HG02885 (cell line): Measurements from ENCODE around the gene HELZ2.
"Not testable (repeated sequence)": the region's sequence is repeated elsewhere in the genome, so short reads cannot be mapped to it uniquely, and the experiment has no call there.

Experiments
- ATAC-seq: cut with Tn5 transposase; IDR thresholded peaks from one replicate; pipeline ENCODE4 v1.9.1; 2021; ENCODE audit warnings: mild to moderate bottlenecking; ENCODE audit not compliant: unreplicated experiment, poor library complexity

Gene HELZ2

DNA sequence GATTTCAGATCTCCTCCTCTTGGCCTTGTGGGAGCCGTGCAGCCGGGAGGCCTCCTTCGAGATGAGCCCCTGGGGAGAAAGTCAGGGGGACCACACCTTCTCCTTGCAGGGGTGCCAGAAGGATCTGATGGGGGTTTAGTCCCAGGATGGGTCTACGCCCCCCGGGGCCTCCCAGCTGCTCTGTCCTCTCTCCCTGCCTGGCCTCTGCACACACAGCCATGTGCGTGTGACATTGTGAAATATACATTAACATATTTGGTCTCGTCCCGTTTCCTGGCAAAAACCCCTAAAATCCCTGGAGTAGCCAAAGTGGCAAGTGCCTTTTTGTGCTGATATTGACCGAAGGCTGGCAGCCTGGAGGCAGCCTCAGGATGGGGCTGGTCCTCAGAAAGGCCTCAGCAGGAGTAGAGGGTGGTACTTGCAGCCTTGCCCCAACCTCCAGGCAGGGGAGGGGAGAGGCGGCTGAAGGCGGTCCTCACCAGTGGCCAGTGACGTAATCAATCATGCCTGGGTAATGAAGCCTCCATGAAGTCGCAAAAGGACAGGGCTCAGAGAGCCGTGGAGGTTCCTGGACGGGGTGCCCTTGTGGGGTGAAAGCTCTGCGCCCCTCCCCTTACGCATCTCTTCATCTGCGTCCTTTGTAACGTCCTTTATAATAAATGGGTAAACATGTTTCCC, 5.1 kb upstream of the HELZ2 start:
- no peak for ATAC-seq

DNA sequence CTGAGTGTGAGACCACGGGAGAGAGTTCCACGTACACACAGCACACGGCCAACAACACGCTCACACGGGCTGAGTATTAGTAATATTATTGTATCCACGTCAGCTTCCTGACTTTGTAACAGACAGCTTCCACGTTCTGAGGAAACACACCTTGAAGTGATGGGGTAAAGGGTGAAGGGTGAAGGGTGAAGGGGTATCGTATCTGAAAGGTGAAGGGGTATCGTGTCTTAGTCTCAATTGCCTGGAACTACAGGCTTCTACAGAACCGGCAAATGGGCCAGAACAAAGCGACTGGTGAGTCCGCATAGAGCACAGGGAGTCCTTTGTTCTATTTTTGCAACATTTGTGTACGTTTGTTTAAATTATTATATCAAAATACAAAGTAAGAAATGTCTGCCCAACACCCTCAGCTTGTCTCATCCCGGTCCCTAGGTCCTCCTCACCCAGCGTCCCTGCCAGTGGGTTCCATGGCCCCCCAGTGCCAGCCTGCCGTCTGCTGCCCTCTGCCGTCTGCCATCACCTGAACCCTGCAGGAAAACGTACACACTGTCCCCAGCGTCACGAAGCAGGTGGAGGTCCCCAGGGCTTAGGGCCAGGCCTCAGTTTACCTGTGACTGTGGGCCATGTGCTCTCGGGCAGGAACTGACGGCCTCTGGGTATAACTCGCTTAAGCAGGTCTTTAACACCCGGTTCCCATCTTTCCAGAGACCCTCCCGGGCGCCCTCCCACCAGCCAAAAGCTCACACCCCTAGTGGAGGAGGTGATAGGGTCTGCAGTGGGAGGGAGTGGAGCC, 4.4 kb upstream of the HELZ2 start:
- ATAC-seq: no peak

DNA sequence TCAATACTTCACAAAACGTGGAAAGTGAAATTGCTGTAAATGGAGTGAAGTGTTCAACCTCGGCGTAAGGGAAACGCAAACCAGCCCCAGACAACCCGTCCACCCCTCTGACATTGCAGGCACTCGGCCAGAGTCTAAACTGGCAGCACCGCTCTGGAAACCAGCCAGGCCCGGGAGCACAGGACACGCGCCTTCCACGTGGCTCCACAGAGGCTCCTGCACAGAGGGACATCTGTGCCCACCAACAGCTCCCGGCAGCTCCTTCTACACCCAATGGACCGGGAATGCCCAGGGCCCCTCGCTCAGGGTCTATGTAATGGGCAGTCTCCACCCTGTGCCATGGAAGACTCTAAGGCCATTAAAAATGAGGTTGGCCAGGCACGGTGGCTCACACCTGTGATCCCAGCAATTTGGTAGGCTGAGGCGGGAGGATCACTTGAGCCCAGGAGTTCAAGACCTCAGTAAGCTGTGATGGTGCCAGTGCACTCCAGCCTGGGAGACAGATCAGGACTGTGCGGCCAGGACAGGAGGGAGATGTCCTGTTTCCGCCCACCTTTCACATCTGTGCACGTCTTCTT, 3.4 kb upstream of the HELZ2 start:
- no peak for ATAC-seq

DNA sequence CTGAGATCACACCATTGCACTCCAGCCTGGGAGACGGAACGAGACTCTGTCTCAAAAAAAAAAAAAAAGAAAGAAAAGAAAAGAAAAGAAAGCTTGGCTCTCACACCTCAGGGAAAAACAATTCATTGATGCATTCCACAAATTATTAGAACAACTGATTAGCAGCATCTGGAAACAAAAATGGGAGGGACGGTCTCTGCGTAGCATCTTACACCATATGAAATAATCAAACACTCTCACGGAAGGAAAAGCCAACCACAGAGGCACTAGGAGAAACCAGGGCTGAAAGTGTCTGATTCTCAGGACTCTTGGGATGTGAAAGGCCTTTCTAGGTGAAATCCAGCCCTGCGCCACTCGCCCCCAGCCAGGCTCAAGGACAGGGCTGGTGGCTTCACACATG, 2.3 kb upstream of the HELZ2 start:
- ATAC-seq: no peak

DNA sequence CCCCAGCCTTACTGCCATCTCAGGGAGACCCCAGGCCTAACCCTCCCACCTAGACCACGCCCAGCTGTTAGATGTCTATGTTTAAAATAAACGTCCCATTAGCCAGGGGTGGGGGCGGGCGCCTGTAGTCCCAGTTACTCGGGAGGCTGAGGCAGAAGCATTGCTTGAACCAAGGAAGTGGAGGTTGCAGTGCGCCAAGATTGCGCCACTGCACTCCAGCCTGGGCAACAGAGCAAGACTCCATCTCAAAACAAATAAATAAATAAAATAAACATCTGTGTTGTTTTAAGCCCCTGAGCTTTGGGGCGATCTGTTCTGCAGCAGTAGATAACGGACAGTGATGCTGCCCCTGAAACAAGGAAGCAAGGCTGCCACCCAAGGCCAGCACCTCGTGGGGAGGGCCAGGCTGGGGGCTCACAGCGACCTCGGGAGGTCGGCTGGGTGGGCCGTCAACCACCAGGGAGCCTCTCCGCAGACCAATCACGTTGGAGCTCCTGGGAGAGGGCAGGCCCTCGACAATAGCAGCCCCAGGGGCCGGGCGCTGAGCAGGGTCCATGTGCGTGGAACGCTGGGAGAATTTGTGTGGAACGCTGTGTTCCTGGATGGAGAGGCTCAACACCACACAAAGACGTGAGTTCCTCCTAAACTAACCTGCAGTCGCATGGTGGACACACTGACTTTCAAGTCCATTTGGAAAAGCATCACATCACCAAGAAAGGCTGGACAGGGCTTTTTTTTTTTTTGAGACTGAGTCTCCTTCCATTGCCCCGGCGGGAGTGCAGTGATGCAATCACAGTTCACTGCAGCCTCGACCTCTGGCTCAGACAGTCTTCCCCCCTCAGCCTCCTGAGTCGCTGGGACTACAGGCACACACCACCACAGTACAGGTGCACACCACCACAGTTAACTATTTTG, 1.0 kb upstream of the HELZ2 start:
- ATAC-seq: no peak

DNA sequence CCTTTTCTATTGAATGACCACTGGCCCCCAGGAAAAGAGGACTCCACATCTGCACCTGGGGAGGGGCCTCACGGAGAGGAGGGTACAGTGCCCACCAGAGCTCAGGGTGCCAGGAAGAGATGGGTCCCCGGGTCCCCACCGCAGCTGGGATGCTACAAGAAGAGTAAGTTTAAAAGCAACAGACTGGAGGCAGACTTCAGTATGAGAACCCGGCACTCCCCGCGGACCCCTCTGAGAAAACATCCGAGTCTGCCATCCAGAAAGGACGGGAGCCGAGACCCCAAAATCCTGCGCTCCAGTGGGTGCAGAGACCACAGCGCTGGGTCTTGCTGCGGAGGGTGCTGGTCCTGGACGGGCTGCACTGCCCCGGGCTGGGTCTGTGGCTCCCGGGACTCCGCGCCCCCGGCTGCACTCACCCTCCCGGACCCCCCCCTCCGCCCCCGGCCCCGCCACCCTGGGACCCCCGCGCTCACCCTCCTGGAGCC, 350 bp downstream of the HELZ2 start:
- no peak for ATAC-seq

DNA sequence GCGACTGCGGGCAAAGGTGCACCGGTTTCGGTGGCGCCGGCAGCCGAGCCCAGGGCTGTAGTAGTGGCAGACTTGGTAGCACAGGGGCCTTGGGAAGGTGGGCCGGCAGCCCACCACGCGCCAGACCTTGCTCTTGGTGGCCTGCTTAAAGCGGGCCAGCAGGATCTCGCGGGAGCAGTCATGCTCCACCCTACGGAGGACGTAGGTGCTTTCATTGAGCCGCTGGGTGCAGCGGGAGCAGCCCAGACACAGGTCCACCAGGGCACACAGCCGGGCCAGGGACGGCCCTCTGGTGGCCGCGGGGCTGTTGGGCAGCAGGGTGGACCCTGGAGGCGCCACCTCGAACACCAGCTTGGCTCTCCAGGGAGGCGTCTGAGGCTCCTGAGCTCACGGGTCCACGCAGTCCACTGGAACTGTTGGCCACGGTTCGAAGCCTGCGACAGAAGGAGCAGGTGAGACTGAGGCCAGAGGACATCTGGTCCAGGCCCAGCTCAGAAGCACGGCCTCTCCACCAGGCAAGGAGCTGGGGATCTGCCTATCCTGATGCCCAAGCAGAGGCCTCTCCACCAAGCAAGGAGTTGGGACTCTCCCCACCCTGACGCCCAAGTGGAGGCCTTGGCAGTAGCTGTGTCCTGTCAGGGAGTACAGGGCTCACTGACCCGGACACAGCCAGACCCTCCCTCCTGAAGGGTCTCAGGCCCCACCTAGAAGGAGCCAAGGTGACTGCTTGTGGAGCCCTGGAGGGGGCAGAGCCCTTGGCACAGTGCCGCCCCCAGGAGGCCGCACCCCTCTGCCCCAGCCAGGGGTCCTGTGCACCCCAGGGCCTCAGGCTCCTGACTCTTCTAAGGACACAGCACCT, 1.0 kb downstream of the HELZ2 start:
- no peak for ATAC-seq

DNA sequence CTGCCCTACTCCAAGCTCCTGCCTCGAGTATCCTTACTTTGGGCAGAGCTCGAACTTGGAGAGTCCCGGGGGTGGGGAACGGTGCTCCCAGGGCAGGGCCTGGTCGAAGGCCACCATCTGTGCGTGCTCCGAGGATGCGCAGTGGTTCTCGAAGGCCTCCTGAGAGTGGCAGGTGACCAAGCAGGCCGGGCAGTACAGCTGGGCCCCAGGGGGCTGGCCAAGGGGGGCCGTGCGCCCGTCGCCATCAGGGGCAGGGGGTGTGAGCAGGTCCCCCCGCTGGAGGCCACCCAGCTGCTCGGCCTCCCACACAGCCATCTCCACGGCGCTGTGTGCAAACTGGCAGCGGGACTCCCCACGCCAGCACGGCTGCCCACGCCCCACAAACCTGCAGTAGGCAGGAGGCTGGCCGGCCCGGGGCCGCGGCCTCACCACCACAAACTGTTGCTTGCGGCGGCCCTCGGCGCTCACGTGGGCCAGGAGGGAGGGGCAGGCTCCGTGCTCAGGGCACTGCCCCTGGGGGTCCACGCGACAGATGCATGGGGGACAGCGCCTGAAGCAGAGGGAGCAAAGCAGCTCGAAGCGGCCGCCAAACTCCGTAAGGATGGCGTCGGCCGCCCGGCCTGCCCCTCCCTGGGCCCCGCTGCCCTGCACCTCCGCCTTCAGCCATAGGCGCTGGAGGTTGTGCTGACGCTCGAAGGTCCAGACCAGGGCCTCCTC, 1.8 kb downstream of the HELZ2 start:
- no peak for ATAC-seq

DNA sequence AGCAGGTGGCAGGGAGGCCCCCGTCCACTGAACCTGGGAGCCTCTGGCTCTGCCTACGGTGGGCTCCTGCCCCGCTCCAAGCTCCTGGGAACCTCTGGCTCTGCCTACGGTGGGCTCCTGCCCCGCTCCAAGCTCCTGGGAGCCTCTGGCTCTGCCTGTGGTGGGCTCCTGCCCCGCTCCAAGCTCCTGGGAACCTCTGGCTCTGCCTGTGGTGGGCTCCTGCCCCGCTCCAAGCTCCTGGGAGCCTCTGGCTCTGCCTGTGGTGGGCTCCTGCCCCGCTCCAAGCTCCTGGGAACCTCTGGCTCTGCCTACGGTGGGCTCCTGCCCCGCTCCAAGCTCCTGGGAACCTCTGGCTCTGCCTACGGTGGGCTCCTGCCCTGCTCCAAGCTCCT, 3.0 kb downstream of the HELZ2 start:
- not testable (repeated sequence) for ATAC-seq

DNA sequence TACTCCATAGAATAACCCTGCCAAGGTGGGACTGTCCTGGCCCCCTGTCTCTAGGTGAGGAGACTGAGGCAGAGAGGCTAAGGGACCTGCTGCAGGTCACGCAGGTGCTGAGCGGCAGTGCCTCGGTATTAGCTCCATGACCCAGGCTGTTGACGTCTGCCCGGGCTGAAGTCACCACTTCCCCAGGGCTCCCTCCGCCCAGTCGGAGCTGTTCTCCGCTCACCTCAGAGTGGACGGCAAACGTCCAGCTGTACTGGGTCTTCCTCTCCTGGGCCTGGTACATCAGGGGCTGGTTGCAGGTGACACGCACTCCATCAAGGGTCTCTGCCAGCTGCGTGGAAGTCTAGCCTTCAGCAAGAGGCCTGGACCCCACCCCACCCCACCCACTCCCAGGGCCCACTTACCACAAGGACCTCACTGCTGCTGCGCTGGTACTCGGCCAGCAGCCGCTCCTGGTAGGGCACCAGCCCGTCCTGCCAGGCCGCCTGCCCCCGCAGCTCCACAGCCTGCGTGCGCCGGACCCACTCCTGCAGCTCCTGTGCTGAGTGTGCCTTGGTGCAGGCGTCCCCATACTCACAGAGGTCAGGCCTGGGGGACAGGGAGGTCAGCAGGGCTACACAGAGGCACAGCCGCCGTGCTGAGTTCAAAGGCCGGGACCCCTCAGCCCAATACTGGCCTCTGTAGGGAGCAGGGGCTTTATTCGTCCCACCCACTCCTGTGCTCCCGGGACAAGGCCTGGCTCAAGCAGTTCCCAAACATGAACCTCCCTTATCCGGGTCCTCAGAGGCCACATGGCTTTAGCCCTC, 3.6 kb downstream of the HELZ2 start:
- ATAC-seq: no peak

DNA sequence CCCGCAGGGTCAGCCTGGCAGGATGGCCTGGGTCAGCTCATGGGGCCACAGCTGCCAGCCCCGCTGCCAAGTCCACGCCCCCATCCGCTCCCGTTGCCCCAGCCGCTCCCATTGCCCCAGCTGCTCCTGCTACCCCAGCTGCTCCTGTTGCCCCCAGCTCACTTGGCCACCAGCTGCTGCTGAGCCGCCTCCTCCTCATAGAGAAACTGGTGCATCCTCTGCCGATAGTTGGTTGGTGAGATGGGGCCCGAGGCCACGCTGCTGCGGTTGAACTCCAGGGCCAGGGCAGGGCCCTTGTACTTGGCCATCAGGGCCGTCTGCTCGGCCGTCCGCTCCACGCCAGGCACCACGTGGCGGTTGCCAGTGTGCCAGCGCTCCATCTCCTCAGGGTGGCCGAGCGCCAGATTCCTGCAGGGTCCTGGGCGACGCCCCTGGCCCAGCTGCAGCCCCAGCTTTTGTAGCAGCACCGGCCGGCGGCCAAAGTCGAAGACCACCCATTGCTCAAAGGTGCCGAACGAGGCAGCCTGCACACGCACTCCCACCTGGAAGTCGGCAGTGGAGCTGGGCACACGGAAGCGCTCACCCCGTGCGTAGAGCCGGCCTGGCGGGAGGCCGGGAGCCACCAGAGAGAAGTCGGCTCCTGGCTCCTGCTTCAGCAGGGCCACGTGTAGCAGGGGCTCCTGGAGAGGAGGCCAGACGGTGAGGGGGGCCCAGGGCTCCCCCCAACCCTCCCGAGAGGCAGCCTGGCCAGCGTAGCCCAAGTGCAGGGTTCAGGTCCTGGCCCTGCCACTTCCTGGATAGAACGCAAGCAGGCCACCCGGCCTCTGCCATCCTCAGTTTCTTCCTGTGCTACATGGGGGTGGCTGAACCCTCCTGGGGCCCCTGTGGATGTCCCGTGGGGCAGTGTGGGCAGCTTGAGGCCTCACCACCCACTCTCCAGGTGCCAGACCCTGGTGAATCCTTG, 4.8 kb downstream of the HELZ2 start:
- no peak for ATAC-seq

DNA sequence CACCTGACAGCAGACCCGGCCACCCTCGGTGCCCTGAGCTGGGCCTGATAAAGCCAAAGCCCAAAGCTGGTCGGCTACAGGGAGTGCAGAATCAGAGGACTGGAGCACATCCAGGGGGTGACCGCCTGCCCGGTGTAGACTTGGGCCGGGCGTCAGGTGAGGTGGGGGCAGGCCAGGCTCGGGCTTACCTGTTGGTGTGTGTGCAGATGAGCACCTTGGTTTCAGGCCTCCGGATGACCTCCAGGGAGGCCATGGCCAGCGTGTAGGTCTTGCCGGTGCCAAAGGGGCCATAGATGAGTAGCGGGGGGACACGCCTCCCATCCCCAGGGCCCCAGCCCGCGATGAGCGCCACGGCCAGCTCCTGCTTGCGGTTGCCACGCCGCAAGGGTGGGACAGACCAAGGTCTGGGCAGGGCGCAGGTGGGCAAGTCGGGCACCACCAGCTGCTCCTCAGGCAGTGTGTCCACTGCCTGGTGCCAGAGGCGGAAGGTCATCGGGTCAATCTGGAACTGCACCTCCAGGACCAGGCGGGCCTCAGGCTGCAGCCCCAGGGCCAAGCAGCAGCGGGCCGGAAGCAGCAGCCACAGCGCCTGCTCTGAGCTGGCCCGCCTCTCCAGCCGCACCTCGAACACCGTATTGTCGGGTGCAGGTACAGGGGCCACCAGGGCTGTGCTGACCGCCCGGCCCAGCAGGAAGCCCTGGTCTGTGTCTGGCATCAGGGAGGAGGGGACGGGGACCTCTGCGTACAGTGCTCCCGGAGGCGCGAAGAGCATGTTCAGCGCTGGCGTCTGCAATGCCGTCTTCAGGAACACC, 5.7 kb downstream of the HELZ2 start:
- peak; percentile 12 for ATAC-seq

DNA sequence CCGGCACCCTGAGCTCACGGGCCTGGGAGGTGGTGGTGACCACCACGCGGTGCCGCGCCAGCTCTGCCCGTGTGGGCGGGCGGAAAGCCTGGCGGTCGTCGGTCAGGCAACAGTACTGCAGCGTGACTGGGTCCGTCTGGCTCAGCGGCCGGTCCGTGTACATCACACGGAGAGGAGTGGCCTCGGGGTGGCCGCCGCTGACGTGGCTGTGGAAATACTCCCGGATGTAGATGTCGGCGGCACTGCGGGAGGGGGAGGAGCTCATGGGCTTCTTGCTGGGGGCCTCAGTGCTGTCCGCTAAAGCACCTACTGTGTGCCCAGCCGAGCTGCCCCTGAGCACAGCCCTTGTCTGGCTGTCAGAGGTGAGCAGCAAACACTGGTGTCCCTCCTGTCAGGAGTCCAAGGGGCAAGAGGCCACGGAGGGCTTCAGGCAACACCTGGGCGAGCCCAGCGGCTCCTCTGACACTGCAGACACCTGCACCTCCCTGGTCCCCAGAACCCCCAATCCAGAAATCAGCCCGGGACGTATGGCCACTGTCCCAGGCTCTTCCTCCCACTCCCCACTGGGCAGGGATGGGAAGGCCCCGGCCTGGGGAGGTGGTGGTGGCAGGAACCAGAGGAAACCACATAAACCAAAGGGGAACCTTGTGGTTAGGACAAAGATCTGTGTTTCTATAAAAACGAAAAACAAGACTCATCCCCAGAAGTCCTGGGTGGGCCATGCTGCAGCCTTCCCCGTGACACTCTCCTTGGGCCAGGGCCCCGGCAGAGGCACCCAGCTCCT, 6.5 kb downstream of the HELZ2 start:
- peak; percentile 54 for ATAC-seq

DNA sequence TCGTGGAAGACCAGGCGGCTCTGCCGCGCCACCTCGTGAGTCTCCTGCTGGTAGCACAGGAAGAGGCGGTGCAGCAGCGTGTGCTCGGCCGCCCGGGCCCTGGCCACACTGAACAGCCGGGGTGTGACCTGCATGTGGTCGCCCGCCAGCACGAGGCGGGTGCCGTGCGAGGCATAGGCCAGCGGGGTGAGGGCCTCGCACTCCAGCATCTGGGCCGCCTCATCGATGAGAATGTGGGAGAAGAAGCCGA, 7.0 kb downstream of the HELZ2 start:
- ATAC-seq: no peak

DNA sequence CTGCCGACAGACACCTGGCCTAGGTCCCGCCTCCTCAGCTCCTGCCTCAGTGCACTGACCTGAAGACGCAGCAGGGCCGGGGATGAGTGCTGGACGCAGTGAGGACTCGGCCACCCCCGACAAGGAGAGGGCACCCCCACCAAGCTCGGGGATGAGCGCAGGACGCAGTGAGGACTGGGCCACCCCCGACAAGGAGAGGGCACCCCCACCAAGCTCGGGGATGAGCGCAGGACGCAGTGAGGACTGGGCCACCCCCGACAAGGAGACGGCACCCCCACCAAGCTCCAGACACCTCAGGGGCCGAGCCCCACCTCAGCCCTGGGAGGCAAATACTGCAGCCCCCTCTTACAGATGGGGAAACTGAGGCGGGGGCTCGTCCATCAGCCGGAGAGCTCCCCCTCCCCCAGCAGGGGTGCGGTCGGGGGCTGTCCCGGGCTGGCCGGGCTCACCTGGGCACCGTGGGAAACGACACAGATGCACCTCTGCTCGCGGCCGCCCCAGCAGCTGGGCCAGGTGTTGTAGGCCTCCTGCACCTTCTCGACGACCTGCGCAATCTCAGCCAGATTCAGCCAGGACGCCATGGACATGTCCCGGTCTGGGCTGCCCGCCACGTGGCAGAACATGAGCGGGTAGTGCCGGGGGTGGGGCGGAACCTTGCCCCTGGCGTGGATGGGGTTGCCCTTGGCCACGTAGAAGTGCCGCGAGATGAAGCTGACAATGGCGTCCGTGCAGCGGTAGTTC, 7.5 kb downstream of the HELZ2 start:
- ATAC-seq: no peak
